Suppressor macrophage treated with lipopolysaccharide for 1 hour (primary cell): ENCODE measurements around the gene SLC22A3.
"Not testable (repeated sequence)": the region's sequence is repeated elsewhere in the genome, so short reads cannot be mapped to it uniquely, and the experiment has no call there.

Experiments used
- DNase-seq, 3 donors: peaks; one replicate each; pipeline ENCODE4 v3.0.0-alpha.2; 2020 to 2022

SLC22A3 gene

DNA sequence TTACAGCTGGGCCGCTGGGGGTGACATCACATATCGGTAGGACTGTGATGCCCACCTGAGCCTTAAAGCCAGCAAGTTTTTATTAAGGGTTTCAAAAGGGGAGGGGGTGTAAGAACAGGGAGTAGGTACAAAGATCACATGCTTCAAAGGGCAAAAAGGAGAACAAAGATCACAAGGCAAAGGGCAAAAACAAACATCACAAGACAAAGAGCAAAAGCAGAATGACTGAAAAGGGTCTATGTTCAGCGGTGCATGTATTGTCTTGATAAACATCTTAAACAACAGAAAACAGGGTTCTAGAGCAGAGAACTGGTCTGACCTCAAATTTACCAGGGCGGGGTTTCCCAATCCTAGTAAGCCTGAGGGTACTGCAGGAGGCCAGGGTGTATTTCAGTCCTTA is 101.6 kb downstream of the SLC22A3 start:
- DNase-seq: not testable (repeated sequence)

GRCh38 chr6:160450849-160451248 is 102.7 kb downstream of the SLC22A3 start:
- DNase-seq: no peak

- DNase-seq: no peak
Observed at GRCh38 chr6:160454303-160454702, 106.1 kb downstream of the SLC22A3 start.

- no peak for DNase-seq
Observed at GRCh38 chr6:160455081-160455480, 106.9 kb downstream of the SLC22A3 start.

- peak; percentile 36 to 56 (median 52) for DNase-seq
Observed at GRCh38 chr6:160455541-160456213, 107.5 kb downstream of the SLC22A3 start.

GRCh38 chr6:160456214-160456546 is 108.0 kb downstream of the SLC22A3 start:
- no peak for DNase-seq

DNA sequence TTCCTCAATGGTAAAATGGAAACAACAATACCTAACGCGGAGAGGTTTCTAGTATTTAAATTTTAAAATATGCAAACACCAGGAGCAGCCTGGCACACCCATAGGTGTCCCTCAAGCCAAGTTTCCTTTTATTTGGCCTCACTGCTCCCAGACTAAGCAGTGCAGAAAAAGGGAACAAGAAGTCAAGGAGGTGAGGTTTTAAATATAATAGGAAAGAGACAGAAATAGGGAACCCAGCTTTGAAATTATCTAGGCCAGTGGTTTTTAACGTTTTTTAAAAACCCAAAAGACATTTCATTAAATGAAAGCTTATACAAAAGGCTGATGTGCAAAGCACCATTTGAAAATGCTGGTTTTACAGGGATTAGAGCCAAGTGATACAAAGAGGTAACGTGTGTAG is 109.6 kb downstream of the SLC22A3 start:
- peak in 1 of 3 donors; percentile 27 for DNase-seq

DNA sequence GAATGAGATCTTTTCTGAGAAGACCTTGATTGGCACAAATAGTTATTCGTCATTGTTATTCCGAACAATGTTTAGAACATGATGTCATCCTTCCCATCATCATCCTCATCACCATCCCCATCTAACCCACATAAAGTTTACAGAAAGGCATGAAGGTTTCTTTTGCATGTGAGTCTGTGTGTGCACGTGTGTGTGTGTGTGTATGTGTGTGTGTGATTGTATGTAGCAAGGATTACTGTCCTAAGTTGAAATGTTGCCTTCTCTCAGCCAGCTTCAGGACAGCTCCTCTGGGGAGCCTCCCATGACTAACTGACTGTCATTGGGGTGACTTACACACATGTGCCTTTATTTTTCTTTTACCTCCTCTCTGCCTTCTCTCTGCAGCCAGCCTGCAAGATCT is 113.5 kb downstream of the SLC22A3 start:
- DNase-seq: peak in 1 of 3 donors; percentile 30

- DNase-seq: no peak
Observed at GRCh38 chr6:160462116-160462515, 113.9 kb downstream of the SLC22A3 start.

- DNase-seq: peak; percentile 45 to 75 (median 75)
Observed at GRCh38 chr6:160462551-160463109, 114.5 kb downstream of the SLC22A3 start.

DNA sequence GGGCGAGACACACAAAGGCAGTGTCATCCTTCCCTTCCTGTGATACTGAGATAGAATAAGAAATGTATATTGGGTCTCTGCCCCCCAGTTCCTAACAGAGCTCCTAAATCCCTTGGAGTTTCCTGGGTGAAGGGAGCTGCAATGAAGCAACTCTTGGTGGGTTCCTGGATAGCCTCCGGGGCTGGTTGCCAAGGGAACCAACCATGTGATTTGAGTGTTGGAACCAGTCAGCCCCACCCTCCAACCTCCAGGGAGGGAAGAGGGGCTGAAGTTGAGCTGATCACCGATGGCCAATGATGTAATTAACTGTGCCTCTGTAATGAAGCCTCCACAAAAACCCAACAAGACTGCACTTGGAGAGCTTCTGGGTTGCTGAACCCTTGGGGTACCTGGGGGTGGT is 116.6 kb downstream of the SLC22A3 start:
- DNase-seq: no peak

GRCh38 chr6:160467261-160467871 is 119.2 kb downstream of the SLC22A3 start:
- not testable (repeated sequence) for DNase-seq

GRCh38 chr6:160469153-160469552 is 121.0 kb downstream of the SLC22A3 start:
- no peak for DNase-seq

- not testable (repeated sequence) for DNase-seq
Observed at GRCh38 chr6:160476056-160476455, 127.9 kb downstream of the SLC22A3 start.

- DNase-seq: not testable (repeated sequence)
Observed at GRCh38 chr6:160477072-160477471, 128.9 kb downstream of the SLC22A3 start.

GRCh38 chr6:160477901-160478300 is 129.7 kb downstream of the SLC22A3 start:
- DNase-seq: no peak

DNA sequence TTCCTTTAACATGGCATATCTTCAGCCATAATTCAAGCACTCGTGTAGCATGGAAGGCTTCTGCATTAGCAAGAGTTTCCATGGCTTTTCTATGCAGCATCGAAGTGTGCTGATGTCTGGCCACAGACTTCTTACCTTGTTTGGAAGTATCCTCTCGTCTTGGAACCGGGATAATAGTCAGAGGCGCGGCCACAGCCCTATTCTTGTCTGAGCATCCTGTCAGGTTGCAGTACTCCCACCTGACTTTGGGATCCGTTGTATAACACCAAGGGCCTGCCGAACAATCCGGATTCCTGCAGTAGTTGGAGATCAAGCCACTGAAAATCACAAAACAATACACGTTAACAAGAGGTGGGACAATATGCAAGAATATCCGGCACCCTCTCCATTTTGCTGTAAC is 138.9 kb downstream of the SLC22A3 start:
- DNase-seq: no peak

GRCh38 chr6:160489091-160489490 is 140.9 kb downstream of the SLC22A3 start:
- DNase-seq: no peak

- DNase-seq: no peak
Observed at GRCh38 chr6:160494576-160494975, 146.4 kb downstream of the SLC22A3 start.

- DNase-seq: no peak
Observed at GRCh38 chr6:160500639-160501038, 152.5 kb downstream of the SLC22A3 start.
